Activated T-cell treated with anti-CD3 and anti-CD28 coated beads, Interleukin-2, amount 50 U/mL, for 72 hours (primary cell): Measurements from ENCODE around the gene SLC36A2. TPM values are rescaled to one million over a fixed set of nuclear protein-coding genes. Genes with fewer than 3 reads are reported as not detected.
"Not testable (repeated sequence)": the region's sequence is repeated elsewhere in the genome, so short reads cannot be mapped to it uniquely, and the experiment has no call there.

Experiments
- ATAC-seq, 2 donors: fragments of 150-1000 bp; cut with Tn5 transposase; replicated peaks in 1 of 2; 2 replicates each; pipeline ENCODE4 v1.10.0; 2021; ENCODE audit warnings: moderate library complexity in 2 of 2, mild to moderate bottlenecking in 1 of 2
- DNase-seq, 2 donors: peaks; one replicate each; pipeline ENCODE4 v3.0.0; 2021 to 2022; ENCODE audit warnings: mixed read lengths in 1 of 2
- H3K27ac Mint-ChIP-seq: one replicate; pipeline ENCODE4 v1.8.0; 2022; ENCODE audit warnings: mild to moderate bottlenecking, moderate library complexity, mixed read lengths
- H3K27me3 Mint-ChIP-seq: one replicate; pipeline ENCODE4 v1.8.0; 2022; ENCODE audit warnings: low read depth, mixed read lengths
- H3K36me3 Mint-ChIP-seq, 2 donors: one replicate each; pipeline ENCODE4 v1.8.0; 2022; ENCODE audit warnings: mixed read lengths in 2 of 2, mild to moderate bottlenecking in 1 of 2; ENCODE audit not compliant: insufficient read depth in 2 of 2
- H3K4me1 Mint-ChIP-seq: one replicate; pipeline ENCODE4 v1.8.0; 2022; ENCODE audit warnings: low read depth, mixed read lengths
- H3K4me3 Mint-ChIP-seq, 2 donors: one replicate each; pipeline ENCODE4 v1.8.0; 2022; ENCODE audit warnings: mild to moderate bottlenecking in 2 of 2, mixed read lengths in 2 of 2, moderate library complexity in 2 of 2
- H3K9me3 Mint-ChIP-seq, 2 donors: one replicate each; pipeline ENCODE4 v1.8.0; 2022; ENCODE audit warnings: mixed read lengths in 2 of 2
- total RNA-seq, 2 donors: library from RNA; stranded (reverse); gene quantifications; one replicate each; pipeline ENCODE4 v1.2.3, GENCODE V29; 2022

Gene SLC36A2
- total RNA-seq, result not detected

GRCh38 chr5:151347369-151347768, at the start of gene SLC36A2:
SLC36A2 (minus strand) TSS chr5:151347559; CDS start chr5:151347460, 99 bp downstream.
- ATAC-seq, result no peak
- H3K36me3 Mint-ChIP-seq, result no peaks in the 10 kb centered on the region
- H3K27me3 Mint-ChIP-seq, result peaks cover 29% of the 10 kb centered on the region
- no peak within 1 kb of the TSS for H3K4me3 Mint-ChIP-seq
- H3K27ac Mint-ChIP-seq, result no peak within 1 kb of the TSS
- DNase-seq, result no peak
- H3K4me1 Mint-ChIP-seq, result no peaks in the 10 kb centered on the region
- no peaks in the 10 kb centered on the region for H3K9me3 Mint-ChIP-seq

- Mint-ChIP-seq H3K27me3 (peaks cover 26% of the 10 kb centered on the region), H3K4me1 (no peaks in the 10 kb centered on the region), H3K27ac (no peak overlapping the region), H3K36me3 (peaks cover 0 to under 1% of the 10 kb centered on the region in 2 donors), H3K9me3 (peaks cover 6 to 7% of the 10 kb centered on the region in 2 donors), H3K4me3 (no peak overlapping the region)
- ATAC-seq (no peak), DNase-seq (no peak)
Measured at GRCh38 chr5:151388960-151389359, 41.6 kb upstream of the SLC36A2 start.

- Mint-ChIP-seq H3K4me3 (no peak overlapping the region), H3K27me3 (peaks cover 17% of the 10 kb centered on the region), H3K27ac (no peak overlapping the region), H3K36me3 (no peaks in the 10 kb centered on the region), H3K4me1 (no peaks in the 10 kb centered on the region), H3K9me3 (no peaks in the 10 kb centered on the region)
- ATAC-seq (no peak), DNase-seq (no peak)
Measured at GRCh38 chr5:151384106-151384505, 36.7 kb upstream of the SLC36A2 start.

- no peak for ATAC-seq
- Mint-ChIP-seq H3K27ac (no peak overlapping the region), H3K4me1 (no peaks in the 10 kb centered on the region), H3K27me3 (peaks cover 15% of the 10 kb centered on the region), H3K9me3 (no peaks in the 10 kb centered on the region), H3K4me3 (no peak overlapping the region), H3K36me3 (no peaks in the 10 kb centered on the region)
- no peak for DNase-seq
Measured at GRCh38 chr5:151383011-151383410, 35.7 kb upstream of the SLC36A2 start.

GRCh38 chr5:151382576-151382975, 35.2 kb upstream of the SLC36A2 start:
- H3K27me3 Mint-ChIP-seq, result peaks cover 11% of the 10 kb centered on the region
- no peaks in the 10 kb centered on the region for H3K9me3 Mint-ChIP-seq
- no peak overlapping the region for H3K4me3 Mint-ChIP-seq
- no peaks in the 10 kb centered on the region for H3K36me3 Mint-ChIP-seq
- DNase-seq (no peak), ATAC-seq (no peak)
- no peaks in the 10 kb centered on the region for H3K4me1 Mint-ChIP-seq
- H3K27ac Mint-ChIP-seq, result no peak overlapping the region

- Mint-ChIP-seq H3K4me1 (no peaks in the 10 kb centered on the region), H3K27ac (no peak overlapping the region)
Measured at GRCh38 chr5:151381899-151382298, 34.5 kb upstream of the SLC36A2 start.

GRCh38 chr5:151378616-151379015, 31.3 kb upstream of the SLC36A2 start:
- DNase-seq (no peak), ATAC-seq (no peak)
- H3K9me3 Mint-ChIP-seq, result no peaks in the 10 kb centered on the region
- H3K4me3 Mint-ChIP-seq, result no peak overlapping the region
- H3K4me1 Mint-ChIP-seq, result no peaks in the 10 kb centered on the region
- no peaks in the 10 kb centered on the region for H3K27me3 Mint-ChIP-seq
- no peak overlapping the region for H3K27ac Mint-ChIP-seq
- no peaks in the 10 kb centered on the region for H3K36me3 Mint-ChIP-seq

More at GRCh38 chr5:151381899-151382298, 34.5 kb upstream of the SLC36A2 start:
- ATAC-seq, result no peak
- Mint-ChIP-seq H3K4me3 (no peak overlapping the region), H3K27me3 (peaks cover 8% of the 10 kb centered on the region), H3K36me3 (no peaks in the 10 kb centered on the region), H3K9me3 (no peaks in the 10 kb centered on the region)
- no peak for DNase-seq

- DNase-seq (no peak), ATAC-seq (no peak)
- Mint-ChIP-seq H3K4me1 (no peaks in the 10 kb centered on the region), H3K9me3 (no peaks in the 10 kb centered on the region), H3K27me3 (no peaks in the 10 kb centered on the region), H3K36me3 (no peaks in the 10 kb centered on the region), H3K27ac (no peak overlapping the region), H3K4me3 (no peak overlapping the region)
Measured at GRCh38 chr5:151374539-151374938, 27.2 kb upstream of the SLC36A2 start.

- H3K27ac Mint-ChIP-seq, H3K4me3 Mint-ChIP-seq, ATAC-seq, H3K4me1 Mint-ChIP-seq, H3K27me3 Mint-ChIP-seq, DNase-seq: not testable (repeated sequence)
- Mint-ChIP-seq H3K9me3 (peaks cover 20 to 27% of the 10 kb centered on the region in 2 donors), H3K36me3 (peaks cover 18 to 19% of the 10 kb centered on the region in 2 donors)
Measured at GRCh38 chr5:151367038-151367437, 19.7 kb upstream of the SLC36A2 start.

- Mint-ChIP-seq H3K9me3 (peaks cover 22 to 30% of the 10 kb centered on the region in 2 donors), H3K4me3 (no peak overlapping the region), H3K36me3 (peaks cover 18 to 19% of the 10 kb centered on the region in 2 donors), H3K27me3 (peaks cover 11% of the 10 kb centered on the region), H3K4me1 (no peaks in the 10 kb centered on the region), H3K27ac (no peak overlapping the region)
- ATAC-seq (no peak), DNase-seq (no peak)
Measured at GRCh38 chr5:151363673-151364072, 16.3 kb upstream of the SLC36A2 start.

- no peak overlapping the region for H3K27ac Mint-ChIP-seq
- H3K27me3 Mint-ChIP-seq, result peaks cover 11% of the 10 kb centered on the region
- ATAC-seq, result no peak
- H3K9me3 Mint-ChIP-seq, result peaks cover 19 to 23% of the 10 kb centered on the region in 2 donors
- peaks cover 12 to 18% of the 10 kb centered on the region in 2 donors for H3K36me3 Mint-ChIP-seq
- H3K4me3 Mint-ChIP-seq, result no peak overlapping the region
- DNase-seq, result no peak
- no peaks in the 10 kb centered on the region for H3K4me1 Mint-ChIP-seq
Measured at GRCh38 chr5:151362970-151363369, 15.6 kb upstream of the SLC36A2 start.

- H3K4me1 Mint-ChIP-seq, result no peaks in the 10 kb centered on the region
- ATAC-seq, result no peak
- DNase-seq, result no peak
- peaks cover 5 to 11% of the 10 kb centered on the region in 2 donors for H3K9me3 Mint-ChIP-seq
- H3K36me3 Mint-ChIP-seq, result peaks cover 2 to 4% of the 10 kb centered on the region in 2 donors
- no peak overlapping the region for H3K27ac Mint-ChIP-seq
- H3K4me3 Mint-ChIP-seq, result no peak overlapping the region
- H3K27me3 Mint-ChIP-seq, result peaks cover 4% of the 10 kb centered on the region
Measured at GRCh38 chr5:151359391-151359790, 12.0 kb upstream of the SLC36A2 start.

- ATAC-seq (no peak), DNase-seq (no peak)
- Mint-ChIP-seq H3K4me1 (no peaks in the 10 kb centered on the region), H3K27me3 (peaks cover 4% of the 10 kb centered on the region), H3K4me3 (no peak overlapping the region), H3K36me3 (peaks cover 2 to 4% of the 10 kb centered on the region in 2 donors), H3K27ac (no peak overlapping the region), H3K9me3 (peaks cover 3 to 6% of the 10 kb centered on the region in 2 donors)
Measured at GRCh38 chr5:151357792-151358191, 10.4 kb upstream of the SLC36A2 start.

GRCh38 chr5:151357097-151357496, 9.7 kb upstream of the SLC36A2 start:
- peaks cover under 1 to 3% of the 10 kb centered on the region in 2 donors for H3K36me3 Mint-ChIP-seq
- peaks cover 5% of the 10 kb centered on the region for H3K27me3 Mint-ChIP-seq
- ATAC-seq (no peak), DNase-seq (no peak)
- no peak overlapping the region for H3K4me3 Mint-ChIP-seq
- no peaks in the 10 kb centered on the region for H3K4me1 Mint-ChIP-seq
- H3K27ac Mint-ChIP-seq, result no peak overlapping the region
- peaks cover 2 to 3% of the 10 kb centered on the region in 2 donors for H3K9me3 Mint-ChIP-seq
